K562 (cell line): Measurements from ENCODE around the gene YIPF1. TPM values are rescaled to one million over a fixed set of nuclear protein-coding genes. Genes with fewer than 3 reads are reported as not detected.

Source experiments
- C11orf30 ChIP-seq: fragments of 450-650 bp; IDR thresholded peaks from 2 replicates; pipeline ENCODE4 v1.6.1; 2016; ENCODE audit warnings: low read depth, mild to moderate bottlenecking
- DNMT1 ChIP-seq: fragments of 450-650 bp; IDR thresholded peaks from 2 replicates; pipeline ENCODE4 v1.6.1; 2016; ENCODE audit warnings: antibody characterized with exemption, mild to moderate bottlenecking
- HNRNPK ChIP-seq: fragments of 200-400 bp; formaldehyde crosslinking; IDR thresholded peaks from one replicate; pipeline ENCODE4 v1.6.1; 2018; ENCODE audit warnings: mild to moderate bottlenecking, low read depth, low read length; ENCODE audit not compliant: poor library complexity, severe bottlenecking
- MCM7 ChIP-seq, 2 experiments: fragments of 450-650 bp; IDR thresholded peaks; 2 replicates each; pipeline ENCODE4 v1.6.1; 2016 to 2018
- SREBF1 ChIP-seq: fragments of 150-350 bp; IDR thresholded peaks from 2 replicates; pipeline ENCODE4 v1.6.1; 2014; ENCODE audit warnings: antibody characterized with exemption, low read depth, low read length, borderline replicate concordance
- TEAD1 ChIP-seq, 2 experiments: fragments of 450-650 bp in 1 of 2; sonication (generic) in 1 of 2; formaldehyde crosslinking; IDR thresholded peaks; 2 replicates each; pipeline versions ENCODE4 v1.4.0 to v1.8.0; 2020 to 2022; ENCODE audit warnings: mild to moderate bottlenecking in 2 of 2, missing genetic modification reagents in 1 of 2
- TOE1 ChIP-seq, 2 experiments: fragments of 450-650 bp in 1 of 2; sonication (generic) in 1 of 2; formaldehyde crosslinking in 1 of 2; IDR thresholded peaks; 2 replicates each; pipeline versions ENCODE4 v1.7.1 to v1.8.0; 2016 to 2022; ENCODE audit warnings: borderline replicate concordance in 2 of 2, mild to moderate bottlenecking in 2 of 2, antibody characterized with exemption in 1 of 2, inconsistent platforms in 1 of 2, low read depth in 1 of 2, missing genetic modification reagents in 1 of 2, moderate library complexity in 1 of 2
- TRIM24 ChIP-seq, 2 experiments: fragments of 450-650 bp; IDR thresholded peaks; 2 replicates each; pipeline ENCODE4 v1.6.1; 2016
- ZNF316 ChIP-seq: fragments of 450-650 bp; IDR thresholded peaks from 2 replicates; pipeline ENCODE4 v1.6.1; 2016
- polyA plus RNA-seq, 8 experiments: library from polyadenylated mRNA; depleted of rRNA in 4 of 8; stranded (reverse) in 5 of 8; unstranded in 3 of 8; fragments of >200 nt; fragmentation: Nextera tagmentation in 2 of 8; fragmentation: Illumina TruSeq in 1 of 8; extraction: Ambion mirVana in 2 of 8; extraction: Trizol in 1 of 8; gene quantifications; 2 replicates each; pipeline versions ENCODE4 v1.2.1 to v1.2.3, GENCODE V29; 2011 to 2014; ENCODE audit warnings: inconsistent platforms in 1 of 8, missing spikeins in 1 of 8
- total RNA-seq, 7 experiments: library from RNA; depleted of rRNA in 6 of 7; stranded (reverse); fragments of >200 nt in 6 of 7; fragmentation: Illumina TruSeq in 2 of 7; extraction: Trizol in 2 of 7; gene quantifications; 2 replicates each; pipeline versions ENCODE4 v1.2.1 to v1.2.3, GENCODE V29; 2011 to 2021; ENCODE audit warnings: low replicate concordance in 1 of 7
- TF ChIP-seq, protein P1 (sequence below): sonication (generic); formaldehyde crosslinking; IDR thresholded peaks from 2 replicates; pipeline ENCODE4 v1.8.0; 2022; ENCODE audit warnings: mild to moderate bottlenecking, missing genetic modification reagents
- TF ChIP-seq, protein P2 (sequence below), 2 experiments: fragments of 450-650 bp; formaldehyde crosslinking in 1 of 2; IDR thresholded peaks; 2 replicates each; pipeline versions ENCODE4 v1.4.0 to v1.6.1; 2014 to 2020; ENCODE audit warnings: mild to moderate bottlenecking in 2 of 2, borderline replicate concordance in 1 of 2, low read depth in 1 of 2
- TF ChIP-seq, protein P3 (sequence below): fragments of 250-450 bp; sonication (Bioruptor Pico); IDR thresholded peaks from 2 replicates; pipeline ENCODE4 v1.9.0; 2021; ENCODE audit warnings: mild to moderate bottlenecking, inconsistent platforms
- TF ChIP-seq, protein P4 (sequence below): sonication (generic); formaldehyde crosslinking; IDR thresholded peaks from 2 replicates; pipeline ENCODE4 v1.8.1; 2023; ENCODE audit warnings: mild to moderate bottlenecking, missing genetic modification reagents

YIPF1 gene
- total and polyA plus RNA-seq, 9 of the 15 experiments (the other 6 are each of a cell fraction or from before 2014, with no cell fraction given) = 11.5 to 37.5 (median 19.2) TPM

DNA sequence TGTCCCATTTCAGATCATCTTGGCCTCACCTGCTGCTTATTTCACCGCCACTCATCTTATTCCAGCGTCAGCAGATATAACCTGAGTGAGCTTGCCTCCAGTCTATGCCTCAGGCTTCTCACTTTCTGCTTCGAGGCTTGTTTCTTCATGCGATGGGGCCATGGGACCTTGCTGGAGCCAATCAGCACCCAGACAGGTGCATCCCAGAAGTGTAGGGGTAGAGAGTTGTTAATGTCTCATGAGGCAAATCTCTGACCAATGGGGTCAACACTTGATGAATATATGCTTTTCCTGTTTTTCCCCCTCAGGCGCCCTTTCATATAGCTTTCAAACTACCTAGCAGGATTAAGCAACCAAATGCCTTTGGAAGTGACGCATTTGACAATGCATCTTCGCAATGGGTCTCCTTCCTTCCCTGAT is 935 bp upstream of the YIPF1 start (continued):
- no peak for TF ChIP-seq TOE1 (IDR thresholded peaks at IDR 0.05; ENCODE audit: borderline replicate concordance)
- 0 out of 2 replicates have a peak, but pooled peaks have one; percentile 30 for TF ChIP-seq TOE1 (CRISPR knock-in tag; IDR thresholded peaks at IDR 0.05; ENCODE audit: borderline replicate concordance, low read depth)
- peak; percentile 51; the same call in 1 of the 2 replicates for TF ChIP-seq ZNF316
- TF ChIP-seq, protein P1, sequence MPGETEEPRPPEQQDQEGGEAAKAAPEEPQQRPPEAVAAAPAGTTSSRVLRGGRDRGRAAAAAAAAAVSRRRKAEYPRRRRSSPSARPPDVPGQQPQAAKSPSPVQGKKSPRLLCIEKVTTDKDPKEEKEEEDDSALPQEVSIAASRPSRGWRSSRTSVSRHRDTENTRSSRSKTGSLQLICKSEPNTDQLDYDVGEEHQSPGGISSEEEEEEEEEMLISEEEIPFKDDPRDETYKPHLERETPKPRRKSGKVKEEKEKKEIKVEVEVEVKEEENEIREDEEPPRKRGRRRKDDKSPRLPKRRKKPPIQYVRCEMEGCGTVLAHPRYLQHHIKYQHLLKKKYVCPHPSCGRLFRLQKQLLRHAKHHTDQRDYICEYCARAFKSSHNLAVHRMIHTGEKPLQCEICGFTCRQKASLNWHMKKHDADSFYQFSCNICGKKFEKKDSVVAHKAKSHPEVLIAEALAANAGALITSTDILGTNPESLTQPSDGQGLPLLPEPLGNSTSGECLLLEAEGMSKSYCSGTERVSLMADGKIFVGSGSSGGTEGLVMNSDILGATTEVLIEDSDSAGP (CRISPR knock-in tag) = peak; percentile 78
- no peak for TF ChIP-seq MCM7 (IDR thresholded peaks at IDR 0.05)
- no peak for TF ChIP-seq TRIM24 (IDR thresholded peaks at IDR 0.05)
- no peak for TF ChIP-seq HNRNPK
- TF ChIP-seq C11orf30 = peak; percentile 35; the same call in 1 of the 2 replicates
- TF ChIP-seq DNMT1 = no peak
- TF ChIP-seq, protein P2, sequence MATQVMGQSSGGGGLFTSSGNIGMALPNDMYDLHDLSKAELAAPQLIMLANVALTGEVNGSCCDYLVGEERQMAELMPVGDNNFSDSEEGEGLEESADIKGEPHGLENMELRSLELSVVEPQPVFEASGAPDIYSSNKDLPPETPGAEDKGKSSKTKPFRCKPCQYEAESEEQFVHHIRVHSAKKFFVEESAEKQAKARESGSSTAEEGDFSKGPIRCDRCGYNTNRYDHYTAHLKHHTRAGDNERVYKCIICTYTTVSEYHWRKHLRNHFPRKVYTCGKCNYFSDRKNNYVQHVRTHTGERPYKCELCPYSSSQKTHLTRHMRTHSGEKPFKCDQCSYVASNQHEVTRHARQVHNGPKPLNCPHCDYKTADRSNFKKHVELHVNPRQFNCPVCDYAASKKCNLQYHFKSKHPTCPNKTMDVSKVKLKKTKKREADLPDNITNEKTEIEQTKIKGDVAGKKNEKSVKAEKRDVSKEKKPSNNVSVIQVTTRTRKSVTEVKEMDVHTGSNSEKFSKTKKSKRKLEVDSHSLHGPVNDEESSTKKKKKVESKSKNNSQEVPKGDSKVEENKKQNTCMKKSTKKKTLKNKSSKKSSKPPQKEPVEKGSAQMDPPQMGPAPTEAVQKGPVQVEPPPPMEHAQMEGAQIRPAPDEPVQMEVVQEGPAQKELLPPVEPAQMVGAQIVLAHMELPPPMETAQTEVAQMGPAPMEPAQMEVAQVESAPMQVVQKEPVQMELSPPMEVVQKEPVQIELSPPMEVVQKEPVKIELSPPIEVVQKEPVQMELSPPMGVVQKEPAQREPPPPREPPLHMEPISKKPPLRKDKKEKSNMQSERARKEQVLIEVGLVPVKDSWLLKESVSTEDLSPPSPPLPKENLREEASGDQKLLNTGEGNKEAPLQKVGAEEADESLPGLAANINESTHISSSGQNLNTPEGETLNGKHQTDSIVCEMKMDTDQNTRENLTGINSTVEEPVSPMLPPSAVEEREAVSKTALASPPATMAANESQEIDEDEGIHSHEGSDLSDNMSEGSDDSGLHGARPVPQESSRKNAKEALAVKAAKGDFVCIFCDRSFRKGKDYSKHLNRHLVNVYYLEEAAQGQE (IDR thresholded peaks at IDR 0.05; ENCODE audit: borderline replicate concordance) = no peak
- TF ChIP-seq, protein P2 (CRISPR knock-in tag; IDR thresholded peaks at IDR 0.05; ENCODE audit: low read depth) = no peak
- TF ChIP-seq, protein P3, sequence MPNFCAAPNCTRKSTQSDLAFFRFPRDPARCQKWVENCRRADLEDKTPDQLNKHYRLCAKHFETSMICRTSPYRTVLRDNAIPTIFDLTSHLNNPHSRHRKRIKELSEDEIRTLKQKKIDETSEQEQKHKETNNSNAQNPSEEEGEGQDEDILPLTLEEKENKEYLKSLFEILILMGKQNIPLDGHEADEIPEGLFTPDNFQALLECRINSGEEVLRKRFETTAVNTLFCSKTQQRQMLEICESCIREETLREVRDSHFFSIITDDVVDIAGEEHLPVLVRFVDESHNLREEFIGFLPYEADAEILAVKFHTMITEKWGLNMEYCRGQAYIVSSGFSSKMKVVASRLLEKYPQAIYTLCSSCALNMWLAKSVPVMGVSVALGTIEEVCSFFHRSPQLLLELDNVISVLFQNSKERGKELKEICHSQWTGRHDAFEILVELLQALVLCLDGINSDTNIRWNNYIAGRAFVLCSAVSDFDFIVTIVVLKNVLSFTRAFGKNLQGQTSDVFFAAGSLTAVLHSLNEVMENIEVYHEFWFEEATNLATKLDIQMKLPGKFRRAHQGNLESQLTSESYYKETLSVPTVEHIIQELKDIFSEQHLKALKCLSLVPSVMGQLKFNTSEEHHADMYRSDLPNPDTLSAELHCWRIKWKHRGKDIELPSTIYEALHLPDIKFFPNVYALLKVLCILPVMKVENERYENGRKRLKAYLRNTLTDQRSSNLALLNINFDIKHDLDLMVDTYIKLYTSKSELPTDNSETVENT (CRISPR knock-in tag) = no peak
- TF ChIP-seq SREBF1 = no peak
- no peak for TF ChIP-seq TEAD1 (CRISPR knock-in tag; IDR thresholded peaks at IDR 0.05)
- TF ChIP-seq, protein P4, sequence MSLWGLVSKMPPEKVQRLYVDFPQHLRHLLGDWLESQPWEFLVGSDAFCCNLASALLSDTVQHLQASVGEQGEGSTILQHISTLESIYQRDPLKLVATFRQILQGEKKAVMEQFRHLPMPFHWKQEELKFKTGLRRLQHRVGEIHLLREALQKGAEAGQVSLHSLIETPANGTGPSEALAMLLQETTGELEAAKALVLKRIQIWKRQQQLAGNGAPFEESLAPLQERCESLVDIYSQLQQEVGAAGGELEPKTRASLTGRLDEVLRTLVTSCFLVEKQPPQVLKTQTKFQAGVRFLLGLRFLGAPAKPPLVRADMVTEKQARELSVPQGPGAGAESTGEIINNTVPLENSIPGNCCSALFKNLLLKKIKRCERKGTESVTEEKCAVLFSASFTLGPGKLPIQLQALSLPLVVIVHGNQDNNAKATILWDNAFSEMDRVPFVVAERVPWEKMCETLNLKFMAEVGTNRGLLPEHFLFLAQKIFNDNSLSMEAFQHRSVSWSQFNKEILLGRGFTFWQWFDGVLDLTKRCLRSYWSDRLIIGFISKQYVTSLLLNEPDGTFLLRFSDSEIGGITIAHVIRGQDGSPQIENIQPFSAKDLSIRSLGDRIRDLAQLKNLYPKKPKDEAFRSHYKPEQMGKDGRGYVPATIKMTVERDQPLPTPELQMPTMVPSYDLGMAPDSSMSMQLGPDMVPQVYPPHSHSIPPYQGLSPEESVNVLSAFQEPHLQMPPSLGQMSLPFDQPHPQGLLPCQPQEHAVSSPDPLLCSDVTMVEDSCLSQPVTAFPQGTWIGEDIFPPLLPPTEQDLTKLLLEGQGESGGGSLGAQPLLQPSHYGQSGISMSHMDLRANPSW (CRISPR knock-in tag) = no peak
